Prostate gland (tissue), 2 donors: ENCODE results near the gene RFT1.

Experiments
- CTCF ChIP-seq, 4 experiments: fragments of 200-600 bp in 2 of 4; fragments of 450-650 bp in 2 of 4; sonication (generic) in 2 of 4; IDR thresholded peaks; 1 replicate in 3 of 4; 2 replicates in 1 of 4; pipeline ENCODE4 v1.5.1; 2016 to 2019; ENCODE audit warnings: antibody characterized with exemption in 4 of 4, mild to moderate bottlenecking in 2 of 4, moderate library complexity in 2 of 4
- POLR2AphosphoS5 ChIP-seq: sonication (generic); formaldehyde crosslinking; IDR thresholded peaks from one replicate; pipeline ENCODE4 v1.6.1; 2017; ENCODE audit warnings: antibody characterized with exemption

DNA sequence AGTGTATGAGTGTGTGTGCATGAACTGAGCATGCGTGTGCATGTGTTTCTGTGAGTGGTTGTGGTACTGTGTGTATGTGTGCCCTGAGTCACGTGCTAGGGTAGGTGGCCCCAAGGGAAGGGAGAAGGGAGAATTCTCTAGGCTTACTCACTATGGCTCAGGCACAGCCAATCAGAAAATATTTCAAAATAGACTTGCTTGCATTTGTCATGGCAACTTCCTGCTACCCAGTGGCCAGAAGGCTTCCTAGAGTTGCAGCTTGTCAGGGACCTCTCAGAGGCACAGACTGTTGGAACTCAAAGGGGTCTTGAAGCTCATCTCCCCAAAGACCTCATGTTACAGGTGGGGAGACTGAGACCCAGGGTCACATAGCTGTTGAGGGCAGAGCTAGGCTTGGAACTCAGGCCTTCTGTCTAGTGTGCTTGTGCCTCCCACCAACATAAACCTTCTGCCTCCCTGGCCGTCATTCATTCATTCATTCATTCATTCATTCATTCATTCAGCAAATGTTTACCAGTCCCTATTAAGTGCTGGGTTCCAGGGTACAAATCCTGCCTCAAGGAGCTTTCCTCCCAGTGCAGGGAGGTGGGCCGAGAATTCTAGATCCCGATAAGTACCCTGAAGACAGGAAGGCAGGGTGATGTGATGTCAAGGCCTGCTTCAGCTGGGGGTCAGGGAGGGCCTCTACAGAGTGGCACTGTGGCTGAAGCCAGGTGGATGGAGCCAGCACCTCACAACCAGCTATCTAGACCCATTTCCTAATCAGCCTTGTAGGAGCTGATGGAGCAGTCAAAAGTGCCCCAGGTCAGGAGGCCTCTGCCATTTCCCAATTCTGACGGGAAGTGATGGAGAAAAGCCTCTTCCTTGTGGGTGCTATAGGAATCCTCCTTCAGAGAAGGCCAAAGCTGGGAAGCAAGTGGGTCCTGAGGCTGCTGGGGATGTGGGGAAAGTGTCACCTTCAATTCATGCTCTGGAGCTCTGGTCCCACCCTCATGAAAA, 10.9 kb upstream of the RFT1 start:
- TF ChIP-seq CTCF (IDR thresholded peaks at IDR 0.05) (no peak), POLR2AphosphoS5 (no peak)
